HepG2 (cell line): Measurements from ENCODE around the gene RPL3. TPM values are rescaled to one million over a fixed set of nuclear protein-coding genes. Genes with fewer than 3 reads are reported as not detected.

Experiments used
- ATAC-seq: fragments of 200-7000 bp; cut with Tn5 transposase; 3 replicates; pipeline ENCODE4 v1.9.1; 2020; ENCODE audit warnings: mild to moderate bottlenecking, moderate library complexity
- BruUV-seq: library from RNA; stranded (reverse); fragments of 400-500 nt; replicated peaks from 2 replicates; lab custom pipeline; 2021; lab: Mats Ljungman, UMichigan
- CTCF ChIA-PET: fragments of 300-600 bp; formaldehyde crosslinking; extraction: SDS; loops from one replicate; lab custom pipeline; 2021; ENCODE audit warnings: low total read pairs, inconsistent platforms, low intra/inter-chr PET ratio; lab: Yijun Ruan, JAX
- POLR2A ChIA-PET: fragments of 350-600 bp; sonication (Branson Sonifier 250); formaldehyde crosslinking; loops from one replicate; lab custom pipeline; 2020; ENCODE audit warnings: antibody characterized with exemption, inconsistent platforms; lab: Yijun Ruan, JAX
- DNase-seq: peaks from one replicate; pipeline ENCODE4 v3.0.0-alpha.2; 2015; ENCODE audit warnings: low spot score
- FAIRE-seq: peaks from 3 replicates; lab custom pipeline; 2011; peaks lifted over from hg19 to GRCh38; lab: Jason Lieb, UNC
- H2AFZ ChIP-seq: one replicate; pipeline ENCODE4 v1.6.1; 2011; ENCODE audit warnings: low read length, inconsistent platforms
- H3K27ac ChIP-seq: fragments of 300-600 bp; 3 replicates; pipeline ENCODE4 v1.8.0; 2011; ENCODE audit warnings: mixed run types, mild to moderate bottlenecking, mixed read lengths, low read length, inconsistent platforms; ENCODE audit not compliant: insufficient read depth; ENCODE audit errors: extremely low read length
- H3K27me3 ChIP-seq, 2 experiments: fragments of 200-600 bp in 1 of 2; 2 replicates in 1 of 2; 3 replicates in 1 of 2; pipeline versions ENCODE4 v1.6.0 to v1.8.0; 2011; ENCODE audit warnings: low read length in 2 of 2, mild to moderate bottlenecking in 2 of 2, moderate library complexity in 2 of 2, inconsistent platforms in 1 of 2; ENCODE audit not compliant: insufficient read depth in 2 of 2, control insufficient read depth in 1 of 2
- H3K36me3 ChIP-seq, 2 experiments: fragments of 200-600 bp in 1 of 2; replicated peaks in 1 of 2; 2 replicates in 1 of 2; 3 replicates in 1 of 2; pipeline versions ENCODE4 v1.5.1 to v1.8.0; 2011; ENCODE audit warnings: low read length in 2 of 2, inconsistent platforms in 1 of 2; ENCODE audit not compliant: insufficient read depth in 2 of 2, control insufficient read depth in 1 of 2
- H3K4me1 ChIP-seq: 2 replicates; pipeline ENCODE4 v1.5.1; 2012; ENCODE audit warnings: low read length, inconsistent platforms; ENCODE audit not compliant: insufficient read depth
- H3K4me2 ChIP-seq: 2 replicates; pipeline ENCODE4 v1.6.0; 2011; ENCODE audit warnings: low read depth, low read length, inconsistent platforms
- H3K4me3 ChIP-seq, 3 experiments: fragments of 200-600 bp in 1 of 3; sonication (generic), shearing (Covaris generic) in 1 of 3; replicated peaks in 1 of 3; 2 replicates each; pipeline ENCODE4 v1.5.1; 2011 to 2016; ENCODE audit warnings: low read length in 3 of 3, inconsistent platforms in 2 of 3, low read depth in 2 of 3, mild to moderate bottlenecking in 2 of 3, control low read depth in 1 of 3, mixed read lengths in 1 of 3; ENCODE audit not compliant: insufficient read depth in 1 of 3
- H3K79me2 ChIP-seq: one replicate; pipeline ENCODE4 v1.6.1; 2011; ENCODE audit warnings: low read length, inconsistent platforms; ENCODE audit not compliant: insufficient read depth
- H3K9ac ChIP-seq: 2 replicates; pipeline ENCODE4 v1.6.0; 2011; ENCODE audit warnings: mild to moderate bottlenecking, low read depth, low read length, inconsistent platforms; ENCODE audit not compliant: insufficient read depth
- H3K9me3 ChIP-seq: 2 replicates; pipeline ENCODE4 v1.5.1; 2012; ENCODE audit warnings: mild to moderate bottlenecking, low read length
- H4K20me1 ChIP-seq: 2 replicates; pipeline ENCODE4 v1.6.0; 2011; ENCODE audit warnings: inconsistent platforms, mild to moderate bottlenecking, low read length, moderate library complexity; ENCODE audit not compliant: insufficient read depth
- ATF5 ChIP-seq: sonication (generic); formaldehyde crosslinking; IDR thresholded peaks from 2 replicates; pipeline ENCODE4 v1.4.0; 2020; ENCODE audit warnings: mild to moderate bottlenecking, low read depth, missing genetic modification reagents
- ERF ChIP-seq: IDR thresholded peaks from 2 replicates; pipeline ENCODE4 v1.6.1; 2018; ENCODE audit warnings: missing biosample characterization, missing genetic modification reagents
- FOXP4 ChIP-seq: sonication (generic); formaldehyde crosslinking; IDR thresholded peaks from 2 replicates; pipeline ENCODE4 v1.4.0; 2020; ENCODE audit warnings: missing genetic modification reagents
- HDAC1 ChIP-seq: sonication (generic); formaldehyde crosslinking; IDR thresholded peaks from 2 replicates; pipeline ENCODE4 v1.5.1; 2020; ENCODE audit warnings: mild to moderate bottlenecking, missing genetic modification reagents
- HDAC6 ChIP-seq: fragments of 200-600 bp; sonication (generic); IDR thresholded peaks from 2 replicates; pipeline ENCODE4 v1.7.0; 2017; ENCODE audit warnings: mild to moderate bottlenecking, antibody characterized with exemption, low read length, low read depth
- HNF1A ChIP-seq, 2 experiments: sonication (generic) in 1 of 2; formaldehyde crosslinking in 1 of 2; IDR thresholded peaks; 2 replicates each; pipeline versions ENCODE4 v1.4.0 to v1.6.1; 2016 to 2020; ENCODE audit warnings: borderline replicate concordance in 1 of 2, low read depth in 1 of 2, mild to moderate bottlenecking in 1 of 2, missing genetic modification reagents in 1 of 2
- KLF9 ChIP-seq: IDR thresholded peaks from 2 replicates; pipeline ENCODE4 v1.6.1; 2016; ENCODE audit warnings: low read depth
- MTA1 ChIP-seq: sonication (generic); formaldehyde crosslinking; IDR thresholded peaks from 2 replicates; pipeline ENCODE4 v1.4.0; 2020; ENCODE audit warnings: missing genetic modification reagents, mild to moderate bottlenecking, borderline replicate concordance
- NFKB2 ChIP-seq: sonication (generic); formaldehyde crosslinking; IDR thresholded peaks from 2 replicates; pipeline ENCODE4 v1.4.0; 2020; ENCODE audit warnings: missing genetic modification reagents, borderline replicate concordance
- NR3C1 ChIP-seq: sonication (generic); formaldehyde crosslinking; IDR thresholded peaks from 2 replicates; pipeline ENCODE4 v1.4.0; 2020; ENCODE audit warnings: missing genetic modification reagents
- POLR2A ChIP-seq, 2 experiments: IDR thresholded peaks; 2 replicates each; pipeline ENCODE4 v1.6.1; 2011; ENCODE audit warnings: low read depth in 2 of 2, low read length in 2 of 2, mild to moderate bottlenecking in 1 of 2, moderate library complexity in 1 of 2; ENCODE audit not compliant: insufficient read depth in 1 of 2
- RARA ChIP-seq: IDR thresholded peaks from 2 replicates; pipeline ENCODE4 v1.6.1; 2016; ENCODE audit warnings: missing genetic modification reagents, missing compliant biosample characterization
- RFXANK ChIP-seq: IDR thresholded peaks from 2 replicates; pipeline ENCODE4 v1.6.1; 2016
- ZNF563 ChIP-seq: sonication (generic); formaldehyde crosslinking; IDR thresholded peaks from 2 replicates; pipeline ENCODE4 v1.8.0; 2022; ENCODE audit warnings: mild to moderate bottlenecking, moderate library complexity, missing genetic modification reagents
- WGBS: methylation state at CpG from one replicate; pipeline ENCODE4 v1.1.6; 2017; ENCODE audit warnings: low lambda C conversion rate; 5-methylcytosine and 5-hydroxymethylcytosine counted together
- in situ Hi-C: cut with HindIII; loops from 2 replicates; pipeline ENCODE4 v1.10.0; 2017; ENCODE audit warnings: low pct_unique_long_range_greater_than_20kb; ENCODE audit not compliant: extremely low pct_ligation_motif_present
- intact Hi-C: fragments of 100-400 bp; cut with micrococcal nuclease; formaldehyde crosslinking; loops from one replicate; pipeline ENCODE4 v1.10.0; 2022; ENCODE audit not compliant: unreplicated experiment
- polyA plus RNA-seq, 8 experiments: library from polyadenylated mRNA; depleted of rRNA in 3 of 8; stranded (reverse) in 7 of 8; unstranded in 1 of 8; fragments of >200 nt; fragmentation: Illumina TruSeq in 4 of 8; extraction: Trizol in 4 of 8; gene quantifications; 2 replicates each; pipeline versions ENCODE4 v1.2.1 to v1.2.3, GENCODE V29; 2011 to 2016; ENCODE audit warnings: low read depth in 4 of 8, missing spikeins in 1 of 8, mixed read lengths in 1 of 8; ENCODE audit not compliant: insufficient read depth in 1 of 8
- total RNA-seq, 5 experiments: library from RNA; depleted of rRNA; stranded (reverse); fragments of >200 nt; fragmentation: Illumina TruSeq; extraction: Trizol; gene quantifications; 2 replicates each; pipeline ENCODE4 v1.2.3, GENCODE V29; 2016; ENCODE audit warnings: low read depth in 1 of 5

Gene RPL3
- total and polyA plus RNA-seq, 2 of the 13 experiments (the other 11 are each of a cell fraction or from before 2014, with no cell fraction given) = 1,051 to 3,279 TPM

- POLR2A ChIA-PET = interaction anchor here (0.9 to 3.7 kb wide), 7 partner anchors 8 to 208 kb away, joined by 3 to 22 read pairs (median 6); partner anchors contain the start of gene ATF4
These were observed 7.0 kb downstream of the RPL3 start for GRCh38 chr22:39312410-39312809.

More at GRCh38 chr22:39312410-39312809, 7.0 kb downstream of the RPL3 start:
- Histone ChIP-seq H3K9me3 (no peaks in the 10 kb centered on the region), H3K27me3 (no peaks in the 10 kb centered on the region), H3K9ac (no peak overlapping the region), H4K20me1 (peaks cover 55% of the 10 kb centered on the region), H2AFZ (no peak overlapping the region), H3K36me3 (peaks cover 42 to 55% of the 10 kb centered on the region in 2 experiments), H3K4me1 (peaks cover 69% of the 10 kb centered on the region), H3K4me2 (no peak overlapping the region), H3K4me3 (no peak overlapping the region), H3K27ac (no peak overlapping the region), H3K79me2 (peaks cover 26% of the 10 kb centered on the region)
- ATAC-seq (no peak), FAIRE-seq (no peak), DNase-seq (no peak)
- TF ChIP-seq RARA (CRISPR knock-in tag) (no peak), NFKB2 (CRISPR knock-in tag) (no peak), ATF5 (CRISPR knock-in tag) (no peak), HDAC6 (no peak), MTA1 (CRISPR knock-in tag) (no peak), NR3C1 (no peak), RFXANK (CRISPR knock-in tag) (no peak), KLF9 (no peak), HDAC1 (CRISPR knock-in tag) (no peak), ZNF563 (CRISPR knock-in tag) (no peak), HNF1A (IDR thresholded peaks at IDR 0.05; ENCODE audit: low read depth) (no peak), HNF1A (CRISPR knock-in tag; IDR thresholded peaks at IDR 0.05; ENCODE audit: borderline replicate concordance) (no peak), POLR2A (IDR thresholded peaks at IDR 0.05; ENCODE audit: insufficient read depth in 1 of 2, low read depth in 2 of 2, low read length in 2 of 2) (no peak; a peak in 1 of 4 replicates), FOXP4 (CRISPR knock-in tag) (no peak), ERF (CRISPR knock-in tag) (no peak)
- in situ Hi-C loops = loop anchor here (5.0 kb wide), 1 partner anchor 140 kb away; no protein-coding TSS in a partner anchor
- BruUV-seq = no TSS peak
- WGBS = 89% methylated on average over 5 of the region's 5 CpGs
- intact Hi-C loops = no loop called here
- CTCF ChIA-PET = interaction anchor here (5.1 kb wide), 1 partner anchor 142 kb away, joined by 27 read pairs; no protein-coding TSS in a partner anchor
